K562 (cell line): ENCODE data around the gene OR2A25. TPM values are rescaled to one million over a fixed set of nuclear protein-coding genes. Genes with fewer than 3 reads are reported as not detected.

Experiments
- ATAC-seq: fragments of 200-7000 bp; cut with Tn5 transposase; 3 replicates; pipeline ENCODE4 v1.9.1; 2020; ENCODE audit warnings: moderate library complexity
- BruUV-seq: library from RNA; stranded (reverse); fragments of 400-500 nt; replicated peaks from 2 replicates; lab custom pipeline; 2021; lab: Mats Ljungman, UMichigan
- CTCF ChIA-PET: fragments of 300-600 bp; formaldehyde crosslinking; extraction: SDS; loops from one replicate; lab custom pipeline; 2021; ENCODE audit warnings: low intra/inter-chr PET ratio; lab: Yijun Ruan, JAX
- POLR2A ChIA-PET: fragments of 300-600, 350-650 bp; sonication (Branson Sonifier 250); formaldehyde crosslinking; extraction: SDS; loops from one replicate; lab custom pipeline; 2021; ENCODE audit warnings: antibody characterized with exemption, inconsistent platforms; lab: Yijun Ruan, JAX
- DNase-seq, 4 experiments: peaks; one replicate each; pipeline versions ENCODE4 v3.0.0 to v3.0.0-alpha.2; 2011 to 2018; ENCODE audit warnings: low spot score in 3 of 4, mixed read lengths in 3 of 4; ENCODE audit errors: extremely low read depth in 1 of 4
- FAIRE-seq: peaks from 2 replicates; lab custom pipeline; 2011; peaks lifted over from hg19 to GRCh38; lab: Jason Lieb, UNC
- H2AFZ ChIP-seq: 2 replicates; pipeline ENCODE4 v1.6.0; 2011; ENCODE audit warnings: low read depth, low read length, control low read depth, inconsistent platforms
- H3K27ac ChIP-seq: fragments of 200-600 bp; 3 replicates; pipeline ENCODE4 v1.8.0; 2011; ENCODE audit warnings: low read depth, mild to moderate bottlenecking, control low read depth, inconsistent platforms, low read length, moderate library complexity, mixed read lengths; ENCODE audit errors: extremely low read depth
- H3K27me3 ChIP-seq, 2 experiments: fragments of 300-600 bp in 1 of 2; 2 replicates in 1 of 2; 3 replicates in 1 of 2; pipeline versions ENCODE4 v1.6.0 to v1.8.0; 2011; ENCODE audit warnings: inconsistent platforms in 2 of 2, low read length in 2 of 2, mild to moderate bottlenecking in 1 of 2, mixed read lengths in 1 of 2, moderate library complexity in 1 of 2; ENCODE audit not compliant: control insufficient read depth in 2 of 2, insufficient read depth in 2 of 2
- H3K36me3 ChIP-seq: fragments of 300-600 bp; 3 replicates; pipeline ENCODE4 v1.8.0; 2011; ENCODE audit warnings: mild to moderate bottlenecking, low read length, inconsistent platforms; ENCODE audit not compliant: control insufficient read depth, insufficient read depth
- H3K4me1 ChIP-seq, 2 experiments: fragments of 200-600 bp in 1 of 2; replicated peaks in 1 of 2; 2 replicates in 1 of 2; 3 replicates in 1 of 2; pipeline versions ENCODE4 v1.5.1 to v1.8.0; 2011; ENCODE audit warnings: inconsistent platforms in 2 of 2, low read length in 2 of 2, mild to moderate bottlenecking in 1 of 2, mixed read lengths in 1 of 2, moderate library complexity in 1 of 2; ENCODE audit not compliant: control insufficient read depth in 2 of 2, insufficient read depth in 2 of 2
- H3K4me2 ChIP-seq: 2 replicates; pipeline ENCODE4 v1.6.1; 2011; ENCODE audit warnings: low read length, control low read depth, inconsistent platforms, mixed read lengths; ENCODE audit not compliant: insufficient read depth
- H3K4me3 ChIP-seq: fragments of 200-600 bp; sonication (generic), shearing (Covaris generic); 2 replicates; pipeline ENCODE4 v1.5.1; 2016; ENCODE audit warnings: control low read depth, inconsistent platforms
- H3K79me2 ChIP-seq: fragments of 200-600 bp; 3 replicates; pipeline ENCODE4 v1.8.0; 2011; ENCODE audit warnings: low read length, inconsistent platforms; ENCODE audit not compliant: control insufficient read depth, insufficient read depth
- H3K9ac ChIP-seq, 2 experiments: 2 replicates each; pipeline versions ENCODE4 v1.6.0 to v1.6.1; 2011; ENCODE audit warnings: low read depth in 2 of 2, low read length in 2 of 2, control low read depth in 1 of 2, inconsistent platforms in 1 of 2, mild to moderate bottlenecking in 1 of 2, mixed read lengths in 1 of 2; ENCODE audit not compliant: insufficient read depth in 1 of 2
- H3K9me1 ChIP-seq: one replicate; pipeline ENCODE4 v1.6.0; 2011; ENCODE audit warnings: inconsistent platforms, mild to moderate bottlenecking, low read length, moderate library complexity; ENCODE audit not compliant: control insufficient read depth, insufficient read depth
- H3K9me3 ChIP-seq: replicated peaks from 2 replicates; pipeline ENCODE4 v1.5.1; 2011; ENCODE audit warnings: low read depth, low read length, inconsistent platforms; ENCODE audit not compliant: control insufficient read depth, insufficient read depth
- H4K20me1 ChIP-seq: replicated peaks from 2 replicates; pipeline ENCODE4 v1.6.1; 2011; ENCODE audit warnings: low read length, inconsistent platforms, mixed read lengths; ENCODE audit not compliant: control insufficient read depth, insufficient read depth
- CHAMP1 ChIP-seq: fragments of 450-650 bp; IDR thresholded peaks from 2 replicates; pipeline ENCODE4 v1.6.1; 2016; ENCODE audit warnings: mild to moderate bottlenecking
- EGR1 ChIP-seq: fragments of 450-650 bp; conservative IDR thresholded peaks from 2 replicates; pipeline ENCODE4 v1.6.1; 2017; ENCODE audit warnings: mild to moderate bottlenecking
- EWSR1 ChIP-seq: fragments of 450-650 bp; IDR thresholded peaks from 2 replicates; pipeline ENCODE4 v1.6.1; 2018; ENCODE audit warnings: borderline replicate concordance, mild to moderate bottlenecking, low read depth, moderate library complexity; ENCODE audit not compliant: partially characterized antibody
- FOXK2 ChIP-seq, 2 experiments: fragments of 450-650 bp; IDR thresholded peaks in 1 of 2; conservative IDR thresholded peaks in 1 of 2; 2 replicates each; pipeline ENCODE4 v1.6.1; 2016; ENCODE audit warnings: low read depth in 2 of 2, mild to moderate bottlenecking in 1 of 2
- FOXP1 ChIP-seq: sonication (generic); formaldehyde crosslinking; IDR thresholded peaks from 2 replicates; pipeline ENCODE4 v1.8.0; 2022; ENCODE audit warnings: mild to moderate bottlenecking, missing genetic modification reagents
- GATAD2A ChIP-seq: fragments of 450-650 bp; IDR thresholded peaks from 2 replicates; pipeline ENCODE4 v1.6.1; 2017
- MCM7 ChIP-seq, 2 experiments: fragments of 450-650 bp; IDR thresholded peaks; 2 replicates each; pipeline ENCODE4 v1.6.1; 2016 to 2018
- MEIS2 ChIP-seq: fragments of 450-650 bp; IDR thresholded peaks from 2 replicates; pipeline ENCODE4 v1.6.1; 2014; ENCODE audit warnings: mild to moderate bottlenecking; ENCODE audit not compliant: partially characterized antibody
- RBM14 ChIP-seq: fragments of 200-400 bp; formaldehyde crosslinking; IDR thresholded peaks from 2 replicates; pipeline ENCODE4 v1.6.1; 2018; ENCODE audit warnings: low read depth, mild to moderate bottlenecking, low read length, moderate library complexity, borderline replicate concordance; ENCODE audit not compliant: insufficient read depth
- SPI1 ChIP-seq: IDR thresholded peaks from 2 replicates; pipeline ENCODE4 v1.6.1; 2011; ENCODE audit warnings: low read depth, low read length, control low read depth, borderline replicate concordance
- TAF9B ChIP-seq: fragments of 450-650 bp; IDR thresholded peaks from 2 replicates; pipeline ENCODE4 v1.6.1; 2018; ENCODE audit warnings: mild to moderate bottlenecking; ENCODE audit not compliant: partially characterized antibody
- TGIF2 ChIP-seq: sonication (generic); formaldehyde crosslinking; IDR thresholded peaks from 2 replicates; pipeline ENCODE4 v1.8.1; 2022; ENCODE audit warnings: mild to moderate bottlenecking, missing genetic modification reagents, moderate library complexity
- ZBTB43 ChIP-seq: sonication (generic); formaldehyde crosslinking; IDR thresholded peaks from 2 replicates; pipeline ENCODE4 v1.8.0; 2023; ENCODE audit warnings: mild to moderate bottlenecking, missing genetic modification reagents
- ZFPM2 ChIP-seq: fragments of 250-450 bp; sonication (Bioruptor Pico); IDR thresholded peaks from 2 replicates; pipeline ENCODE4 v1.5.1; 2022; ENCODE audit warnings: mild to moderate bottlenecking
- ZFX ChIP-seq: sonication (generic); formaldehyde crosslinking; IDR thresholded peaks from 2 replicates; pipeline ENCODE4 v1.8.0; 2022; ENCODE audit warnings: mild to moderate bottlenecking, missing genetic modification reagents, moderate library complexity
- ZNF3 ChIP-seq: fragments of 250-450 bp; sonication (Bioruptor Pico); IDR thresholded peaks from 2 replicates; pipeline ENCODE4 v1.5.0; 2021; ENCODE audit warnings: mild to moderate bottlenecking, moderate library complexity
- ZNF444 ChIP-seq: fragments of 250-450 bp; sonication (Bioruptor Pico); IDR thresholded peaks from 2 replicates; pipeline ENCODE4 v1.4.0; 2020; ENCODE audit warnings: mild to moderate bottlenecking, moderate library complexity
- in situ Hi-C: fragments of 300-500 bp; cut with MboI; formaldehyde crosslinking; loops from 4 replicates; pipeline ENCODE4 v1.15.0; 2018; ENCODE audit warnings: inconsistent platforms, mixed read lengths
- intact Hi-C: fragments of 100-400 bp; cut with micrococcal nuclease; formaldehyde crosslinking; loops from 2 replicates; pipeline ENCODE4 v1.14.2; 2022
- polyA plus RNA-seq, 8 experiments: library from polyadenylated mRNA; depleted of rRNA in 4 of 8; stranded (reverse) in 5 of 8; unstranded in 3 of 8; fragments of >200 nt; fragmentation: Nextera tagmentation in 2 of 8; fragmentation: Illumina TruSeq in 1 of 8; extraction: Ambion mirVana in 2 of 8; extraction: Trizol in 1 of 8; gene quantifications; 2 replicates each; pipeline versions ENCODE4 v1.2.1 to v1.2.3, GENCODE V29; 2011 to 2014; ENCODE audit warnings: inconsistent platforms in 1 of 8, missing spikeins in 1 of 8
- total RNA-seq, 7 experiments: library from RNA; depleted of rRNA in 6 of 7; stranded (reverse); fragments of >200 nt in 6 of 7; fragmentation: Illumina TruSeq in 2 of 7; extraction: Trizol in 2 of 7; gene quantifications; 2 replicates each; pipeline versions ENCODE4 v1.2.1 to v1.2.3, GENCODE V29; 2011 to 2021; ENCODE audit warnings: low replicate concordance in 1 of 7
- TF ChIP-seq, protein P1 (sequence below): fragments of 450-650 bp; IDR thresholded peaks from 2 replicates; pipeline ENCODE4 v1.6.1; 2017; ENCODE audit warnings: mild to moderate bottlenecking, moderate library complexity
- TF ChIP-seq, protein P2 (sequence below): IDR thresholded peaks from 2 replicates; pipeline ENCODE4 v1.6.1; 2014; ENCODE audit warnings: antibody characterized with exemption

The OR2A25 gene
- total and polyA plus RNA-seq, 9 of the 15 experiments (the other 6 are each of a cell fraction or from before 2014, with no cell fraction given): not detected

DNA sequence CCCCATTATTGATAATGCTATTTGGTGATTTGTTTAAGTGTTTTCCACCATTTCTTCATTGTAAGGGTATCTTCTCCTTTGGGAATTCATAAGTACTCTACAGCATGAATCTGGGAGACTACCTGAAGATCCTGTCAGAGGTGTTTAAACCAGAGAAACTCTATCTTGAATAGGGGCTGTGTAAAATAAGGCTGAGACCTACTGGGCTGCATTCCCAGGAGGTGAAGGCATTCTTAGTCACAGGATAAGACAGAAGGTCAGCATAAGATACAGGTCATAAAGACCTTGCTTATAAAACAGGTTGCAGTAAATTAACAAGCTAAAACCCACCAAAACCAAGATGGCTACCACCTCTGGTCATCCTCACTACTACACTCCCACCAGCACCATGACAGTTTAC, 34.2 kb upstream of the OR2A25 start:
- no peak for FAIRE-seq
- CTCF ChIA-PET: no interaction called here
- intact Hi-C loops: no loop called here
- TF ChIP-seq SPI1: no peak
- no peak for TF ChIP-seq EWSR1
- TF ChIP-seq FOXK2 (conservative IDR thresholded peaks at IDR 0.05 in 1 of 2, IDR thresholded peaks at IDR 0.05 in 1 of 2; ENCODE audit: low read depth in 2 of 2): no peak
- TF ChIP-seq RBM14: no peak
- no peak for TF ChIP-seq CHAMP1
- TF ChIP-seq ZNF3 (CRISPR knock-in tag): no peak
- no peak for TF ChIP-seq MCM7 (IDR thresholded peaks at IDR 0.05)
- no peak for TF ChIP-seq FOXP1
- TF ChIP-seq EGR1: no peak
- no peak for TF ChIP-seq ZBTB43 (CRISPR knock-in tag)
- no peak for TF ChIP-seq ZNF444 (CRISPR knock-in tag)
- TF ChIP-seq, protein P1, sequence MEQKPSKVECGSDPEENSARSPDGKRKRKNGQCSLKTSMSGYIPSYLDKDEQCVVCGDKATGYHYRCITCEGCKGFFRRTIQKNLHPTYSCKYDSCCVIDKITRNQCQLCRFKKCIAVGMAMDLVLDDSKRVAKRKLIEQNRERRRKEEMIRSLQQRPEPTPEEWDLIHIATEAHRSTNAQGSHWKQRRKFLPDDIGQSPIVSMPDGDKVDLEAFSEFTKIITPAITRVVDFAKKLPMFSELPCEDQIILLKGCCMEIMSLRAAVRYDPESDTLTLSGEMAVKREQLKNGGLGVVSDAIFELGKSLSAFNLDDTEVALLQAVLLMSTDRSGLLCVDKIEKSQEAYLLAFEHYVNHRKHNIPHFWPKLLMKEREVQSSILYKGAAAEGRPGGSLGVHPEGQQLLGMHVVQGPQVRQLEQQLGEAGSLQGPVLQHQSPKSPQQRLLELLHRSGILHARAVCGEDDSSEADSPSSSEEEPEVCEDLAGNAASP: no peak
- no peak for TF ChIP-seq GATAD2A
- TF ChIP-seq MEIS2: no peak
- TF ChIP-seq TGIF2: no peak
- TF ChIP-seq, protein P2, sequence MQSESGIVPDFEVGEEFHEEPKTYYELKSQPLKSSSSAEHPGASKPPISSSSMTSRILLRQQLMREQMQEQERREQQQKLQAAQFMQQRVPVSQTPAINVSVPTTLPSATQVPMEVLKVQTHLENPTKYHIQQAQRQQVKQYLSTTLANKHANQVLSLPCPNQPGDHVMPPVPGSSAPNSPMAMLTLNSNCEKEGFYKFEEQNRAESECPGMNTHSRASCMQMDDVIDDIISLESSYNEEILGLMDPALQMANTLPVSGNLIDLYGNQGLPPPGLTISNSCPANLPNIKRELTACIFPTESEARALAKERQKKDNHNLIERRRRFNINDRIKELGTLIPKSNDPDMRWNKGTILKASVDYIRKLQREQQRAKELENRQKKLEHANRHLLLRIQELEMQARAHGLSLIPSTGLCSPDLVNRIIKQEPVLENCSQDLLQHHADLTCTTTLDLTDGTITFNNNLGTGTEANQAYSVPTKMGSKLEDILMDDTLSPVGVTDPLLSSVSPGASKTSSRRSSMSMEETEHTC: no peak
- TF ChIP-seq ZFPM2 (CRISPR knock-in tag): no peak
- no peak for TF ChIP-seq ZFX (CRISPR knock-in tag)
- TF ChIP-seq TAF9B: no peak

More for the DNA sequence above, 34.2 kb upstream of the OR2A25 start:
- Histone ChIP-seq H3K9me3 (no peaks in the 10 kb centered on the region), H3K9me1 (no peaks in the 10 kb centered on the region), H3K79me2 (no peaks in the 10 kb centered on the region), H3K27ac (no peak overlapping the region), H3K4me2 (no peak overlapping the region), H3K36me3 (no peaks in the 10 kb centered on the region), H3K4me1 (no peaks in the 10 kb centered on the region), H4K20me1 (no peaks in the 10 kb centered on the region), H2AFZ (no peak overlapping the region), H3K27me3 (no peaks in the 10 kb centered on the region; a peak in 1 of 5 replicates), H3K9ac (no peak overlapping the region), H3K4me3 (no peak overlapping the region)
- DNase-seq (no peak), ATAC-seq (no peak)
- no TSS peak for BruUV-seq
- in situ Hi-C loops: no loop called here
- POLR2A ChIA-PET: no interaction called here
